EH (cell line): ENCODE results near the gene CIAO2A.
"Not testable (repeated sequence)": the region's sequence is repeated elsewhere in the genome, so short reads cannot be mapped to it uniquely, and the experiment has no call there.

ENCODE experiments used
- DNase-seq: peaks from one replicate; pipeline ENCODE4 v3.0.0-alpha.2; 2015; ENCODE audit warnings: low read depth

CIAO2A gene

GRCh38 chr15:64112073-64112772 is 18.6 kb upstream of the CIAO2A start:
- DNase-seq = no peak

GRCh38 chr15:64111679-64112050 is 18.0 kb upstream of the CIAO2A start:
- no peak for DNase-seq

- DNase-seq = no peak
These were observed 17.5 kb upstream of the CIAO2A start for GRCh38 chr15:64110950-64111678.

- not testable (repeated sequence) for DNase-seq
These were observed 16.6 kb upstream of the CIAO2A start for GRCh38 chr15:64110108-64110701.

GRCh38 chr15:64107337-64107736 is 13.7 kb upstream of the CIAO2A start:
- no peak for DNase-seq

- peak; percentile 35 for DNase-seq
These were observed 11.6 kb upstream of the CIAO2A start for GRCh38 chr15:64105113-64105704.

- DNase-seq = no peak
These were observed 8.9 kb upstream of the CIAO2A start for GRCh38 chr15:64102497-64102896.

GRCh38 chr15:64100958-64101357 is 7.3 kb upstream of the CIAO2A start:
- DNase-seq = no peak

GRCh38 chr15:64099379-64099778 is 5.7 kb upstream of the CIAO2A start:
- DNase-seq = no peak

- peak; percentile 40 for DNase-seq
These were observed 3.2 kb upstream of the CIAO2A start for GRCh38 chr15:64096668-64097384.

- DNase-seq = peak; percentile 94
These were observed 2.4 kb upstream of the CIAO2A start, which contains the start of gene SNX1 for GRCh38 chr15:64095795-64096667. SNX1 (plus strand) TSS chr15:64095982; CDS start chr15:64096014, 32 bp downstream.

- DNase-seq = no peak
These were observed 1.8 kb upstream of the CIAO2A start for GRCh38 chr15:64095431-64095794.

GRCh38 chr15:64092864-64093626 is 593 bp downstream of the CIAO2A start:
- DNase-seq = peak; percentile 59

- peak; percentile 25 for DNase-seq
These were observed 1.4 kb downstream of the CIAO2A start for GRCh38 chr15:64092075-64092820.

GRCh38 chr15:64090527-64090926 is 3.1 kb downstream of the CIAO2A start:
- DNase-seq = no peak

GRCh38 chr15:64089543-64090280 is 3.9 kb downstream of the CIAO2A start:
- no peak for DNase-seq

GRCh38 chr15:64082757-64083156 is 10.9 kb downstream of the CIAO2A start:
- no peak for DNase-seq

GRCh38 chr15:64073496-64073895 is 20.1 kb downstream of the CIAO2A start:
- not testable (repeated sequence) for DNase-seq

GRCh38 chr15:64072812-64073211 is 20.8 kb downstream of the CIAO2A start:
- DNase-seq = no peak
